CD14-positive monocyte (primary cell): ENCODE data around the gene SGCE. TPM values are rescaled to one million over a fixed set of nuclear protein-coding genes. Genes with fewer than 3 reads are reported as not detected.

Experiments used
- DNase-seq, 3 donors: peaks; one replicate each; pipeline ENCODE4 v3.0.0-alpha.2; 2011 to 2022
- H2AFZ ChIP-seq: 2 replicates; pipeline ENCODE4 v1.6.0; 2012; ENCODE audit warnings: mild to moderate bottlenecking, low read depth, low read length, inconsistent platforms; ENCODE audit not compliant: insufficient read depth, poor library complexity, severe bottlenecking
- H3K27ac ChIP-seq, 2 donors: 1 replicate in 1 of 2; 2 replicates in 1 of 2; pipeline ENCODE4 v1.5.1; 2012 to 2013; ENCODE audit warnings: low read length in 2 of 2, control low read depth in 1 of 2, inconsistent platforms in 1 of 2, low read depth in 1 of 2, mild to moderate bottlenecking in 1 of 2
- H3K27me3 ChIP-seq, 2 donors: one replicate each; pipeline versions ENCODE4 v1.6.0 to v1.6.1; 2011 to 2013; ENCODE audit warnings: low read length in 2 of 2; ENCODE audit not compliant: control insufficient read depth in 2 of 2, insufficient read depth in 2 of 2
- H3K36me3 ChIP-seq, 2 donors: replicated peaks in 1 of 2; 1 replicate in 1 of 2; 2 replicates in 1 of 2; pipeline versions ENCODE4 v1.5.1 to v1.6.1; 2012 to 2013; ENCODE audit warnings: low read length in 2 of 2, control low read depth in 1 of 2, inconsistent platforms in 1 of 2, mild to moderate bottlenecking in 1 of 2; ENCODE audit not compliant: insufficient read depth in 2 of 2, control insufficient read depth in 1 of 2
- H3K4me1 ChIP-seq, 2 donors: 1 replicate in 1 of 2; 2 replicates in 1 of 2; pipeline versions ENCODE4 v1.5.1 to v1.6.1; 2012 to 2013; ENCODE audit warnings: low read length in 2 of 2, control low read depth in 1 of 2, inconsistent platforms in 1 of 2, mild to moderate bottlenecking in 1 of 2, moderate library complexity in 1 of 2; ENCODE audit not compliant: insufficient read depth in 2 of 2, control insufficient read depth in 1 of 2
- H3K4me2 ChIP-seq: replicated peaks from 2 replicates; pipeline ENCODE3; 2012; ENCODE audit warnings: low read length, moderate library complexity, mild to moderate bottlenecking; ENCODE audit not compliant: poor library complexity, severe bottlenecking; ENCODE audit errors: extremely low read depth
- H3K4me3 ChIP-seq, 3 experiments: fragments of 200-600 bp in 1 of 3; sonication (generic) in 1 of 3; replicated peaks in 1 of 3; 1 replicate in 2 of 3; 2 replicates in 1 of 3; pipeline ENCODE4 v1.5.1; 2011 to 2013; ENCODE audit warnings: low read length in 3 of 3, mild to moderate bottlenecking in 3 of 3, control low read depth in 2 of 3, low read depth in 2 of 3, inconsistent platforms in 1 of 3, moderate library complexity in 1 of 3
- H3K79me2 ChIP-seq: 2 replicates; pipeline ENCODE4 v1.6.0; 2012; ENCODE audit warnings: mild to moderate bottlenecking, control low read depth, inconsistent platforms, low read length, moderate library complexity; ENCODE audit not compliant: insufficient read depth
- H3K9ac ChIP-seq: 2 replicates; pipeline ENCODE4 v1.6.0; 2017; ENCODE audit warnings: low read length, mild to moderate bottlenecking; ENCODE audit not compliant: insufficient read depth, poor library complexity, severe bottlenecking
- H3K9me3 ChIP-seq, 2 donors: replicated peaks in 1 of 2; 1 replicate in 1 of 2; 2 replicates in 1 of 2; pipeline versions ENCODE4 v1.5.1 to v1.6.1; 2012 to 2013; ENCODE audit warnings: low read length in 2 of 2, control low read depth in 1 of 2; ENCODE audit not compliant: control insufficient read depth in 1 of 2, insufficient read depth in 1 of 2
- H4K20me1 ChIP-seq: 2 replicates; pipeline ENCODE4 v1.6.0; 2012; ENCODE audit warnings: mild to moderate bottlenecking, low read length, control low read depth, moderate library complexity; ENCODE audit not compliant: insufficient read depth
- H3K27ac Mint-ChIP-seq, 7 donors: one replicate each; pipeline ENCODE4 v1.8.0; 2020; ENCODE audit warnings: mild to moderate bottlenecking in 7 of 7, mixed read lengths in 7 of 7, moderate library complexity in 6 of 7, inconsistent platforms in 2 of 7
- H3K27me3 Mint-ChIP-seq, 3 donors: one replicate each; pipeline ENCODE4 v1.8.0; 2021 to 2022; ENCODE audit warnings: low read depth in 3 of 3, mild to moderate bottlenecking in 3 of 3, mixed read lengths in 3 of 3, moderate library complexity in 3 of 3, inconsistent platforms in 1 of 3
- H3K36me3 Mint-ChIP-seq, 2 donors: one replicate each; pipeline ENCODE4 v1.8.0; 2020; ENCODE audit warnings: mixed read lengths in 2 of 2, inconsistent platforms in 1 of 2, mild to moderate bottlenecking in 1 of 2
- H3K4me1 Mint-ChIP-seq: one replicate; pipeline ENCODE4 v1.8.0; 2020; ENCODE audit warnings: mild to moderate bottlenecking, mixed read lengths
- H3K4me3 Mint-ChIP-seq, 2 donors: one replicate each; pipeline ENCODE4 v1.8.0; 2020; ENCODE audit warnings: mild to moderate bottlenecking in 2 of 2, mixed read lengths in 2 of 2, moderate library complexity in 1 of 2
- H3K9me3 Mint-ChIP-seq, 7 donors: one replicate each; pipeline ENCODE4 v1.8.0; 2020 to 2022; ENCODE audit warnings: mixed read lengths in 7 of 7, mild to moderate bottlenecking in 6 of 7, moderate library complexity in 6 of 7, inconsistent platforms in 2 of 7
- WGBS: methylation state at CpG from one replicate; pipeline ENCODE4 v1.1.5; 2013; ENCODE audit warnings: missing lambda C conversion rate; ENCODE audit not compliant: insufficient coverage; 5-methylcytosine and 5-hydroxymethylcytosine counted together
- intact Hi-C, 2 donors: fragments of 100-400 bp; cut with micrococcal nuclease; formaldehyde crosslinking; loops; one replicate each; pipeline versions ENCODE4 v1.15.0 to v1.15.1; 2023
- polyA plus RNA-seq, 3 donors: library from polyadenylated mRNA; depleted of rRNA in 1 of 3; unstranded in 2 of 3; stranded (reverse) in 1 of 3; fragments of 300-500 nt in 2 of 3; fragments of >200 nt in 1 of 3; fragmentation: Illumina TruSeq in 2 of 3; gene quantifications; 1 replicate in 2 of 3; 2 replicates in 1 of 3; pipeline ENCODE4 v1.2.3, GENCODE V29; 2012 to 2021
- TF ChIP-seq, protein P1 (sequence below): fragments of 200-600 bp; IDR thresholded peaks from one replicate; pipeline ENCODE4 v1.8.0; 2022; ENCODE audit warnings: antibody characterized with exemption, mild to moderate bottlenecking

SGCE gene
- polyA plus RNA-seq, 3 donors: not detected

DNA sequence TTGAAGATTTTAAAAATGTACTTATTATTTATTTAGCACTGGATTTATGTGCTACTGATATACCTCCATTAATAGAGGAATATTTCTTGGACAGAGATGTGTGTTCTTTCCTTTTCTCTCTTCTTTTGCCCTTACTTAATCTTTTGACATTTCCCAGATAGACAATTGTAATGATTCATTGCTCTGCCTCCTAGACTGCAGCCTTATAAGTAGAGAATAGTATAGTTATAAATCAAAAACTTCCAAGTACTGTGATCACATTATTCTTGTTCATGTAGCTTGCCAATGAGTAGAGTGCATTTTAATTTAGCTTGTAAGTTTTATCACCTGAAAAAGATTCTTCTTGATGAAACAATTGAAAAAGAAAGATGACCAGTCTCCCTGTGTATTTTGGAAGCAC lies 98.7 kb downstream of the SGCE start:
- no peak overlapping the region for H2AFZ ChIP-seq
- H3K4me2 ChIP-seq: no peak overlapping the region
- Mint-ChIP-seq H3K27me3 (peaks cover 0 to 3% (median 0%) of the 10 kb centered on the region in 3 donors), H3K9me3 (no peaks in the 10 kb centered on the region), H3K36me3 (peaks cover 21 to 26% of the 10 kb centered on the region in 2 donors), H3K27ac (peak overlapping the region in 1 of 7 donors; percentile 13), H3K4me3 (no peak overlapping the region), H3K4me1 (peaks cover 2% of the 10 kb centered on the region)
- TF ChIP-seq, protein P1, sequence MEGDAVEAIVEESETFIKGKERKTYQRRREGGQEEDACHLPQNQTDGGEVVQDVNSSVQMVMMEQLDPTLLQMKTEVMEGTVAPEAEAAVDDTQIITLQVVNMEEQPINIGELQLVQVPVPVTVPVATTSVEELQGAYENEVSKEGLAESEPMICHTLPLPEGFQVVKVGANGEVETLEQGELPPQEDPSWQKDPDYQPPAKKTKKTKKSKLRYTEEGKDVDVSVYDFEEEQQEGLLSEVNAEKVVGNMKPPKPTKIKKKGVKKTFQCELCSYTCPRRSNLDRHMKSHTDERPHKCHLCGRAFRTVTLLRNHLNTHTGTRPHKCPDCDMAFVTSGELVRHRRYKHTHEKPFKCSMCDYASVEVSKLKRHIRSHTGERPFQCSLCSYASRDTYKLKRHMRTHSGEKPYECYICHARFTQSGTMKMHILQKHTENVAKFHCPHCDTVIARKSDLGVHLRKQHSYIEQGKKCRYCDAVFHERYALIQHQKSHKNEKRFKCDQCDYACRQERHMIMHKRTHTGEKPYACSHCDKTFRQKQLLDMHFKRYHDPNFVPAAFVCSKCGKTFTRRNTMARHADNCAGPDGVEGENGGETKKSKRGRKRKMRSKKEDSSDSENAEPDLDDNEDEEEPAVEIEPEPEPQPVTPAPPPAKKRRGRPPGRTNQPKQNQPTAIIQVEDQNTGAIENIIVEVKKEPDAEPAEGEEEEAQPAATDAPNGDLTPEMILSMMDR: no peak
- no peaks in the 10 kb centered on the region for H4K20me1 ChIP-seq
- intact Hi-C loops: no loop called here
- H3K9me3 ChIP-seq: no peaks in the 10 kb centered on the region
- no peaks in the 10 kb centered on the region for H3K79me2 ChIP-seq
- no peaks in the 10 kb centered on the region for H3K4me1 ChIP-seq
- H3K36me3 ChIP-seq: peaks cover 2 to 13% of the 10 kb centered on the region in 2 donors
- no peak overlapping the region for H3K4me3 ChIP-seq
- no peaks in the 10 kb centered on the region for H3K27me3 ChIP-seq
- no peak overlapping the region for H3K27ac ChIP-seq
- DNase-seq: no peak
- H3K9ac ChIP-seq: no peak overlapping the region

DNA sequence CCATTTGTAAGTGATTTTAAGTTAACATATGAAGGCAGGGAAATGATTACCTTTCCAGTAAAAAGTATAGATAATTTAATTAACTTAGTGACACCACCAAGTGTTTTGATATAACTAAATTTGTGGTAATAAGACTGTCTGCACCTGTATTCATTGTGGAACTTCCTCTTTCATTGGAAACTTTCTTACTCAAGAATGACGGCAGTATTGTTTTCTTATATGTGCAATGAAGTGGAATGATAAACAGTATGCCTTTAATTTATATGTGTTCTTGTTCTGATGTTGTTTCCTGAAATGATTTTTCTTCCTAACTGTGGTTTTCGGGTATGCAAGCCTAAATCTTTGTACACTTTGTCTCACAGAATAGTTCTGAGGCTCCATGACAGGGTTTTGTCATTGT lies 99.9 kb downstream of the SGCE start:
- no peak for DNase-seq
- Mint-ChIP-seq H3K36me3 (peaks cover 29% of the 10 kb centered on the region in 2 donors), H3K27ac (no peak overlapping the region), H3K4me3 (no peak overlapping the region), H3K9me3 (no peaks in the 10 kb centered on the region), H3K4me1 (no peaks in the 10 kb centered on the region), H3K27me3 (peaks cover 0 to 3% (median 0%) of the 10 kb centered on the region in 3 donors)
- Histone ChIP-seq H3K9ac (no peak overlapping the region), H2AFZ (no peak overlapping the region), H3K27me3 (no peaks in the 10 kb centered on the region), H3K36me3 (peaks cover 2 to 13% of the 10 kb centered on the region in 2 donors), H3K9me3 (no peaks in the 10 kb centered on the region), H3K4me2 (no peak overlapping the region), H3K4me3 (no peak overlapping the region), H3K4me1 (no peaks in the 10 kb centered on the region), H4K20me1 (no peaks in the 10 kb centered on the region), H3K27ac (no peak overlapping the region), H3K79me2 (no peaks in the 10 kb centered on the region)
- WGBS: no CpG with 5 or more reads among the region's 2 CpGs
- TF ChIP-seq, protein P1: no peak
- intact Hi-C loops: no loop called here
